Neural progenitor cell (in vitro differentiated cells): ENCODE results near the gene CERS2. TPM values are rescaled to one million over a fixed set of nuclear protein-coding genes. Genes with fewer than 3 reads are reported as not detected.

Experiments
- DNase-seq: peaks from one replicate; pipeline ENCODE4 v3.0.0-alpha.2; 2016; ENCODE audit warnings: low spot score
- H2AFZ ChIP-seq: fragments of 200-600 bp; sonication (generic); replicated peaks from 2 replicates; pipeline ENCODE4 v1.6.1; 2016; ENCODE audit warnings: antibody characterized with exemption
- H3F3A ChIP-seq: fragments of 200-600 bp; sonication (generic); 2 replicates; pipeline ENCODE4 v1.6.1; 2016; ENCODE audit warnings: antibody characterized with exemption, low read depth
- H3K27ac ChIP-seq: fragments of 200-600 bp; sonication (generic); 2 replicates; pipeline ENCODE4 v1.5.1; 2016; ENCODE audit warnings: mild to moderate bottlenecking
- H3K27me3 ChIP-seq: fragments of 200-600 bp; sonication (generic); 2 replicates; pipeline ENCODE4 v1.6.1; 2016; ENCODE audit warnings: mild to moderate bottlenecking, moderate library complexity
- H3K36me3 ChIP-seq: fragments of 200-600 bp; sonication (generic); 2 replicates; pipeline ENCODE4 v1.5.1; 2016
- H3K4me1 ChIP-seq: fragments of 200-600 bp; sonication (generic); 2 replicates; pipeline ENCODE4 v1.6.1; 2016; ENCODE audit warnings: mixed run types
- H3K4me2 ChIP-seq: fragments of 200-600 bp; sonication (generic); 2 replicates; pipeline ENCODE4 v1.6.1; 2016
- H3K4me3 ChIP-seq: fragments of 200-600 bp; sonication (generic); 2 replicates; pipeline ENCODE4 v1.5.1; 2016
- H3K79me2 ChIP-seq: fragments of 200-600 bp; sonication (generic); 2 replicates; pipeline ENCODE4 v1.6.1; 2016; ENCODE audit warnings: low read depth
- H3K9ac ChIP-seq: fragments of 200-600 bp; sonication (generic); 2 replicates; pipeline ENCODE4 v1.6.1; 2016
- H3K9me3 ChIP-seq: fragments of 200-600 bp; sonication (generic); 2 replicates; pipeline ENCODE4 v1.5.1; 2016; ENCODE audit warnings: low read depth
- H4K20me1 ChIP-seq: fragments of 200-600 bp; sonication (generic); 2 replicates; pipeline ENCODE4 v1.6.1; 2016; ENCODE audit warnings: low read depth
- H3K27ac Mint-ChIP-seq: 3 replicates; pipeline ENCODE4 v1.8.0; 2021; ENCODE audit warnings: mixed read lengths
- H3K27me3 Mint-ChIP-seq: 2 replicates; pipeline ENCODE4 v1.8.0; 2022; ENCODE audit warnings: low read depth, mild to moderate bottlenecking, inconsistent platforms, moderate library complexity, mixed read lengths; ENCODE audit not compliant: insufficient read depth
- H3K36me3 Mint-ChIP-seq: 3 replicates; pipeline ENCODE4 v1.8.0; 2021; ENCODE audit warnings: mixed read lengths
- H3K4me1 Mint-ChIP-seq: 3 replicates; pipeline ENCODE4 v1.8.0; 2021; ENCODE audit warnings: mixed read lengths
- H3K4me3 Mint-ChIP-seq: 3 replicates; pipeline ENCODE4 v1.8.0; 2021; ENCODE audit warnings: mild to moderate bottlenecking, moderate library complexity, mixed read lengths
- H3K9me3 Mint-ChIP-seq: 3 replicates; pipeline ENCODE4 v1.8.0; 2020; ENCODE audit warnings: mixed read lengths
- CTCF ChIP-seq: fragments of 200-600 bp; sonication (generic); IDR thresholded peaks from 2 replicates; pipeline ENCODE4 v1.5.1; 2017; ENCODE audit warnings: antibody characterized with exemption, mild to moderate bottlenecking
- EZH2 ChIP-seq: fragments of 200-600 bp; sonication (generic); IDR thresholded peaks from 2 replicates; pipeline ENCODE4 v1.6.1; 2017; ENCODE audit warnings: antibody characterized with exemption, mild to moderate bottlenecking, moderate library complexity
- EZH2phosphoT487 ChIP-seq: fragments of 200-600 bp; sonication (generic); IDR thresholded peaks from 2 replicates; pipeline ENCODE4 v1.6.1; 2017; ENCODE audit warnings: antibody characterized with exemption
- total RNA-seq: library from RNA; depleted of rRNA; stranded (reverse); fragments of >200 nt; gene quantifications from 2 replicates; pipeline ENCODE4 v1.2.3, GENCODE V29; 2015; ENCODE audit warnings: low replicate concordance

The CERS2 gene
- total RNA-seq, 1 donor from 2014 or later = 104 TPM

DNA sequence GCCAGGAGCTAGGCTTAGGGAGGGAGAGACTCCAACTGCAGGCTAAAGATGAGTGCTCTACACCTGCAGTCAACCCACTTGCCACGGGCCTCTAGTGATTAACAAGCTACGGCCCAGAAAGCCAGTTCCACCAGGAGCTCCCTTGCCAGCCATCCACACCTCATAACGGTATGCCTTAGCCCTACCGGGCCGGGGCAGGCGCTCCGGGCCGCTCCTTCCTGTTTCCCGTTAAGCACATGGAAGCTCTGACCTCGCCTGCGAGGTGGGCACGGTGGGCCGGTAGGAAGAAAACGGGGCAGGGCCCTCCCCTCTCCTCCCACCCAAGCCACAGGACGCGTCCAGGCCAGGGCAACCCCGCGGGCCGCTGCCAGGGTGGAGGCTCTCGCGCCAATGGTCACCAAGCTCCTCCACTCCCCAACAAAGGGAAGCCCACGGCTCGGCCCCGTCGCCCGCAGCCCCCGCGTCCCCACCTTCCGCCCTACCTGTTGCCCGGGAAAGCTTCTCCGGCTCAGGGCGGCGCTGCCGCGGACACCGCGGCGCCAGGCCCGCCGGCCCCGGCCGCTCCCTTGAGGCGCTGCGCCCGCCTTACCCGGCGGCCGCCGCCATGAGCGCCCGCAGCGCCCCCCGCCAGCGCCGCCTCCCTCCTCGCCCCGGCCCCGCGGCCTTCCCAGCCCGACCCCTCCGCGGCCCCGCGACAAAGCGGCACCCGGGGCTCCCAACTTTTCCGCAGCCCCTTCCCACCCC, 627 bp downstream of the CERS2 start:
- Histone ChIP-seq H3K27me3 (peaks cover 11% of the 10 kb centered on the region), H3K9ac (peak overlapping the region; percentile 66), H3K4me2 (peak overlapping the region; percentile 97), H3F3A (peaks cover 44% of the 10 kb centered on the region), H3K4me1 (peaks cover 42% of the 10 kb centered on the region), H3K79me2 (peaks cover 66% of the 10 kb centered on the region), H3K9me3 (no peaks in the 10 kb centered on the region), H3K4me3 (peak overlapping the region; percentile 95), H3K27ac (peak overlapping the region; percentile 80), H4K20me1 (peaks cover 48% of the 10 kb centered on the region), H3K36me3 (no peaks in the 10 kb centered on the region), H2AFZ (no peak overlapping the region)
- no peaks in the 10 kb centered on the region for H3K36me3 Mint-ChIP-seq
- H3K4me3 Mint-ChIP-seq = peak overlapping the region; percentile 90
- peak; percentile 75 for DNase-seq
- H3K27me3 Mint-ChIP-seq = peaks cover 5% of the 10 kb centered on the region
- H3K9me3 Mint-ChIP-seq = no peaks in the 10 kb centered on the region
- H3K4me1 Mint-ChIP-seq = peaks cover 47% of the 10 kb centered on the region
- TF ChIP-seq EZH2 (no peak), EZH2phosphoT487 (no peak), CTCF (no peak)
- H3K27ac Mint-ChIP-seq = no peak overlapping the region

DNA sequence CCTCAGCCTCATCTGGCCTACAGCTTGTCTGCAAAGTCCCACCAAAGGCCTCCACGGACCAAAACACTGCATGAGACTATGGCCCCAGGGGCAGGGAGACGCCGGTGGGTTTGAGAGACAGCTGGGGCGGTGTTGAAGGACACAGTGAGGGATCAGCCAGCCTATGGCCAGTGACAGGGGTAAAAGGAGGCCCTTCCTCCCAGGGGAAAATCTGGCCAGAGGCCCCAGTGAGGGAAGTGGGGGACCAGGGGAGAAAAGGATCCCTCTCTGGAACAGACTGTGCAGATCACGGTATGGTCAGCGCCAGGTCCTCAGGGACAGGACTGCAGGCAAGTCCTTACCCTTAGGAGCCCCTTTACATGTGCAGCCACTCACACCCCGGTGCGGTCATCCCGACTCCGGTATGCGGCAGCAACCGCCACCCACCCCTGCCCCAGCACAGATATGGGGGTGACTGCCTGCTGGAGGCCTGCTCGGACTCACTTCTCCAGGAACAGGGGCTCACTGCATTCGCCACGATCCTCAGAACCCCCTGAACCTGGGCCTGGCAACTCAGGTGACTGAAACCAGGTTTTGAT, 1.3 kb downstream of the CERS2 start:
- H3K9me3 ChIP-seq = no peaks in the 10 kb centered on the region
- Mint-ChIP-seq H3K36me3 (peaks cover 5% of the 10 kb centered on the region), H3K27me3 (peaks cover 5% of the 10 kb centered on the region), H3K9me3 (no peaks in the 10 kb centered on the region), H3K4me1 (peaks cover 44% of the 10 kb centered on the region), H3K4me3 (peak overlapping the region; percentile 90), H3K27ac (no peak overlapping the region)
- no peak overlapping the region for H3K27ac ChIP-seq
- peak overlapping the region; percentile 95 for H3K4me3 ChIP-seq
- peak overlapping the region; percentile 54 for H3K9ac ChIP-seq
- H3K4me2 ChIP-seq = peak overlapping the region; percentile 97
- H3K36me3 ChIP-seq = no peaks in the 10 kb centered on the region
- peaks cover 41% of the 10 kb centered on the region for H3K4me1 ChIP-seq
- peaks cover 54% of the 10 kb centered on the region for H4K20me1 ChIP-seq
- H3K27me3 ChIP-seq = peaks cover 11% of the 10 kb centered on the region
- H3F3A ChIP-seq = peaks cover 42% of the 10 kb centered on the region
- H3K79me2 ChIP-seq = peaks cover 73% of the 10 kb centered on the region
- TF ChIP-seq EZH2 (no peak), CTCF (no peak)
- DNase-seq = peak; percentile 26
- no peak overlapping the region for H2AFZ ChIP-seq

GRCh38 chr1:150972417-150972940, 2.2 kb downstream of the CERS2 start:
- Histone ChIP-seq H3F3A (peaks cover 42% of the 10 kb centered on the region), H3K27me3 (peaks cover 11% of the 10 kb centered on the region), H3K4me2 (peak overlapping the region; percentile 97), H4K20me1 (peaks cover 56% of the 10 kb centered on the region), H3K9me3 (no peaks in the 10 kb centered on the region), H3K27ac (peak overlapping the region; percentile 14), H3K9ac (peak overlapping the region; percentile 30), H3K36me3 (no peaks in the 10 kb centered on the region), H2AFZ (no peak overlapping the region), H3K4me1 (peaks cover 41% of the 10 kb centered on the region), H3K4me3 (peak overlapping the region; percentile 95), H3K79me2 (peaks cover 75% of the 10 kb centered on the region)
- Mint-ChIP-seq H3K36me3 (peaks cover 14% of the 10 kb centered on the region), H3K27me3 (peaks cover 5% of the 10 kb centered on the region), H3K4me3 (peak overlapping the region; percentile 90), H3K9me3 (no peaks in the 10 kb centered on the region), H3K4me1 (peaks cover 42% of the 10 kb centered on the region), H3K27ac (peak overlapping the region; percentile 62)
- no peak for TF ChIP-seq EZH2phosphoT487
- TF ChIP-seq CTCF = no peak
- no peak for TF ChIP-seq EZH2
- DNase-seq = no peak
